ENCODE data around the gene PPP4R4.
"Not testable (repeated sequence)": the region's sequence is repeated elsewhere in the genome, so short reads cannot be mapped to it uniquely, and the experiment has no call there.

PPP4R4 gene

GRCh38 chr14:94143711-94144110, 30.4 kb upstream of the PPP4R4 start:
- DNase-seq (ENCODE audit: low read depth) = no peak

- DNase-seq (ENCODE audit: low read depth) = no peak
These were observed 29.4 kb upstream of the PPP4R4 start for GRCh38 chr14:94144765-94145164.

GRCh38 chr14:94145902-94146527, 28.1 kb upstream of the PPP4R4 start:
- DNase-seq (ENCODE audit: low read depth) = no peak

- DNase-seq (ENCODE audit: low read depth) = no peak
These were observed 21.4 kb upstream of the PPP4R4 start for GRCh38 chr14:94152676-94153075.

GRCh38 chr14:94153750-94154342, 20.3 kb upstream of the PPP4R4 start:
- DNase-seq (ENCODE audit: low read depth) = no peak

- not testable (repeated sequence) for DNase-seq (ENCODE audit: low read depth)
These were observed 18.0 kb upstream of the PPP4R4 start for GRCh38 chr14:94156143-94156542.

- no peak for DNase-seq (ENCODE audit: low read depth)
These were observed 16.9 kb upstream of the PPP4R4 start for GRCh38 chr14:94157197-94157596.

- no peak for DNase-seq (ENCODE audit: low read depth)
These were observed 15.8 kb upstream of the PPP4R4 start for GRCh38 chr14:94158239-94158883.

- DNase-seq (ENCODE audit: low read depth) = no peak
These were observed 13.1 kb upstream of the PPP4R4 start for GRCh38 chr14:94161058-94161457.

GRCh38 chr14:94161981-94162380, 12.1 kb upstream of the PPP4R4 start:
- DNase-seq (ENCODE audit: low read depth) = no peak

GRCh38 chr14:94162466-94162865, 11.7 kb upstream of the PPP4R4 start:
- DNase-seq (ENCODE audit: low read depth) = no peak

- no peak for DNase-seq (ENCODE audit: low read depth)
These were observed 10.3 kb upstream of the PPP4R4 start for GRCh38 chr14:94163796-94164195.

GRCh38 chr14:94164685-94165431, 9.3 kb upstream of the PPP4R4 start:
- DNase-seq (ENCODE audit: low read depth) = no peak

GRCh38 chr14:94165744-94166143, 8.4 kb upstream of the PPP4R4 start:
- no peak for DNase-seq (ENCODE audit: low read depth)

GRCh38 chr14:94170136-94170535, 4.0 kb upstream of the PPP4R4 start:
- DNase-seq (ENCODE audit: low read depth) = no peak

- peak; percentile 71 for DNase-seq (ENCODE audit: low read depth)
These were observed 2.9 kb upstream of the PPP4R4 start for GRCh38 chr14:94171208-94171607.

- DNase-seq (ENCODE audit: low read depth) = no peak
These were observed 1.6 kb upstream of the PPP4R4 start for GRCh38 chr14:94172545-94172944.

- DNase-seq (ENCODE audit: low read depth) = peak; percentile 27
These were observed 644 bp upstream of the PPP4R4 start for GRCh38 chr14:94173471-94173884.

GRCh38 chr14:94174604-94175010, 485 bp downstream of the PPP4R4 start:
- no peak for DNase-seq (ENCODE audit: low read depth)

- DNase-seq (ENCODE audit: low read depth) = peak; percentile 43
These were observed 1.1 kb downstream of the PPP4R4 start for GRCh38 chr14:94175011-94175745.

GRCh38 chr14:94175747-94176146, 1.6 kb downstream of the PPP4R4 start:
- no peak for DNase-seq (ENCODE audit: low read depth)

- no peak for DNase-seq (ENCODE audit: low read depth)
These were observed 2.7 kb downstream of the PPP4R4 start for GRCh38 chr14:94176808-94177207.
